H1 (cell line): ENCODE data around the gene IKZF2. TPM values are rescaled to one million over a fixed set of nuclear protein-coding genes. Genes with fewer than 3 reads are reported as not detected.

ENCODE experiments used
- CTCF ChIA-PET: fragments of 300-600 bp; sonication (Branson Sonifier 250); formaldehyde crosslinking; loops from one replicate; lab custom pipeline; 2021; ENCODE audit not compliant: partially characterized antibody; lab: Charles Lee
- POLR2A ChIA-PET: fragments of 300-600 bp; sonication (Branson Sonifier 250); formaldehyde crosslinking; loops from one replicate; lab custom pipeline; 2021; ENCODE audit warnings: inconsistent platforms; ENCODE audit not compliant: partially characterized antibody; lab: Charles Lee
- DNase-seq, 2 experiments: peaks; one replicate each; pipeline versions ENCODE4 v3.0.0 to v3.0.0-alpha.2; 2010 to 2022; ENCODE audit warnings: low spot score in 2 of 2, low read depth in 1 of 2, mixed read lengths in 1 of 2
- FAIRE-seq: peaks from 2 replicates; lab custom pipeline; 2011; peaks lifted over from hg19 to GRCh38; lab: Jason Lieb, UNC
- H2AFZ ChIP-seq: 2 replicates; pipeline ENCODE4 v1.8.1; 2012; ENCODE audit warnings: low read length, inconsistent platforms
- H2AK5ac ChIP-seq: 2 replicates; pipeline ENCODE4 v1.6.1; 2013; ENCODE audit warnings: low read depth, low read length
- H2BK120ac ChIP-seq: replicated peaks from 2 replicates; pipeline ENCODE3; 2013; ENCODE audit warnings: low read depth, low read length, inconsistent platforms
- H2BK12ac ChIP-seq: 2 replicates; pipeline ENCODE4 v1.6.1; 2013; ENCODE audit warnings: low read depth, low read length
- H2BK15ac ChIP-seq: 2 replicates; pipeline ENCODE4 v1.6.1; 2013; ENCODE audit warnings: low read length
- H2BK20ac ChIP-seq: 2 replicates; pipeline ENCODE4 v1.6.1; 2013; ENCODE audit warnings: low read length
- H2BK5ac ChIP-seq: 2 replicates; pipeline ENCODE4 v1.6.1; 2013; ENCODE audit warnings: low read depth, low read length
- H3K14ac ChIP-seq: 2 replicates; pipeline ENCODE4 v1.6.1; 2013; ENCODE audit warnings: inconsistent platforms; ENCODE audit not compliant: insufficient read length
- H3K18ac ChIP-seq: 2 replicates; pipeline ENCODE4 v1.6.1; 2013; ENCODE audit warnings: low read length; ENCODE audit errors: extremely low read depth
- H3K23ac ChIP-seq: 2 replicates; pipeline ENCODE4 v1.6.1; 2013; ENCODE audit warnings: inconsistent platforms; ENCODE audit not compliant: insufficient read length
- H3K23me2 ChIP-seq: 2 replicates; pipeline ENCODE4 v1.6.1; 2013; ENCODE audit warnings: low read depth, low read length
- H3K27ac ChIP-seq: 2 replicates; pipeline ENCODE4 v1.6.1; 2011; ENCODE audit warnings: low read depth, low read length, inconsistent platforms
- H3K27me3 ChIP-seq, 4 experiments: replicated peaks in 1 of 4; 1 replicate in 1 of 4; 2 replicates in 3 of 4; pipeline versions ENCODE4 v1.6.1 to v1.8.1; 2011 to 2013; ENCODE audit warnings: low read length in 3 of 4, mild to moderate bottlenecking in 3 of 4, inconsistent platforms in 2 of 4, mixed read lengths in 2 of 4, moderate library complexity in 1 of 4; ENCODE audit not compliant: control insufficient read depth in 3 of 4, insufficient read depth in 3 of 4; ENCODE audit errors: extremely low read depth in 1 of 4
- H3K36me3 ChIP-seq, 4 experiments: 2 replicates each; pipeline versions ENCODE4 v1.6.1 to v1.8.1; 2011 to 2013; ENCODE audit warnings: mild to moderate bottlenecking in 4 of 4, low read length in 3 of 4, moderate library complexity in 2 of 4, control low read depth in 1 of 4, inconsistent platforms in 1 of 4; ENCODE audit not compliant: insufficient read depth in 4 of 4, control insufficient read depth in 2 of 4
- H3K4ac ChIP-seq: replicated peaks from 2 replicates; pipeline ENCODE3; 2013; ENCODE audit warnings: low read length, low read depth, mixed read lengths, inconsistent platforms; ENCODE audit not compliant: insufficient read length
- H3K4me1 ChIP-seq, 4 experiments: replicated peaks in 1 of 4; 1 replicate in 1 of 4; 2 replicates in 3 of 4; pipeline versions ENCODE4 v1.6.1 to v1.8.1; 2011 to 2013; ENCODE audit warnings: low read length in 3 of 4, inconsistent platforms in 2 of 4, mixed read lengths in 1 of 4; ENCODE audit not compliant: insufficient read depth in 4 of 4, control insufficient read depth in 3 of 4
- H3K4me2 ChIP-seq, 2 experiments: 2 replicates each; pipeline versions ENCODE4 v1.6.1 to v1.8.1; 2011 to 2013; ENCODE audit warnings: low read depth in 2 of 2, low read length in 2 of 2, control low read depth in 1 of 2, inconsistent platforms in 1 of 2, mild to moderate bottlenecking in 1 of 2; ENCODE audit not compliant: insufficient read depth in 1 of 2
- H3K4me3 ChIP-seq, 4 experiments: fragments of 200-600, 300-600 bp in 1 of 4; sonication (generic), shearing (Covaris generic), sonication (Bioruptor Twin) in 1 of 4; 2 replicates each; pipeline versions ENCODE4 v1.5.1 to v1.8.1; 2011 to 2016; ENCODE audit warnings: low read length in 4 of 4, low read depth in 3 of 4, control low read depth in 2 of 4, inconsistent platforms in 2 of 4, mild to moderate bottlenecking in 2 of 4, mixed read lengths in 1 of 4, moderate library complexity in 1 of 4; ENCODE audit not compliant: insufficient read depth in 2 of 4; ENCODE audit errors: extremely low read depth in 1 of 4
- H3K56ac ChIP-seq: replicated peaks from 2 replicates; pipeline ENCODE3; 2013; ENCODE audit warnings: low read depth, mild to moderate bottlenecking, mixed read lengths, low read length, inconsistent platforms; ENCODE audit not compliant: insufficient read length
- H3K79me1 ChIP-seq: 2 replicates; pipeline ENCODE4 v1.6.1; 2013; ENCODE audit warnings: low read depth, low read length, control low read depth
- H3K79me2 ChIP-seq, 2 experiments: 2 replicates each; pipeline versions ENCODE4 v1.6.1 to v1.8.1; 2012 to 2013; ENCODE audit warnings: low read length in 2 of 2, mild to moderate bottlenecking in 2 of 2, inconsistent platforms in 1 of 2; ENCODE audit not compliant: insufficient read depth in 2 of 2, control insufficient read depth in 1 of 2
- H3K9ac ChIP-seq, 4 experiments: replicated peaks in 1 of 4; 1 replicate in 1 of 4; 2 replicates in 3 of 4; pipeline versions ENCODE4 v1.6.1 to v1.8.1; 2011 to 2013; ENCODE audit warnings: low read depth in 3 of 4, low read length in 3 of 4, control low read depth in 2 of 4, mild to moderate bottlenecking in 2 of 4, moderate library complexity in 2 of 4, inconsistent platforms in 1 of 4; ENCODE audit errors: extremely low read depth in 1 of 4
- H3K9me3 ChIP-seq, 2 experiments: 2 replicates each; pipeline versions ENCODE4 v1.6.1 to v1.8.1; 2012 to 2013; ENCODE audit warnings: mild to moderate bottlenecking in 2 of 2, moderate library complexity in 2 of 2, control low read depth in 1 of 2, inconsistent platforms in 1 of 2, low read depth in 1 of 2, low read length in 1 of 2, mixed read lengths in 1 of 2; ENCODE audit not compliant: insufficient read depth in 2 of 2
- H4K20me1 ChIP-seq, 2 experiments: replicated peaks in 1 of 2; 2 replicates each; pipeline versions ENCODE3 to v1.8.1; 2011 to 2013; ENCODE audit warnings: inconsistent platforms in 2 of 2, low read length in 2 of 2, mild to moderate bottlenecking in 1 of 2; ENCODE audit not compliant: insufficient read depth in 2 of 2, control insufficient read depth in 1 of 2
- H4K5ac ChIP-seq: 2 replicates; pipeline ENCODE4 v1.6.1; 2013; ENCODE audit warnings: low read length, low read depth, mixed read lengths, inconsistent platforms; ENCODE audit not compliant: insufficient read length
- H4K8ac ChIP-seq: 2 replicates; pipeline ENCODE4 v1.8.0; 2013; ENCODE audit warnings: mild to moderate bottlenecking, moderate library complexity, low read length, inconsistent platforms; ENCODE audit not compliant: insufficient read depth; ENCODE audit errors: extremely low read depth
- H4K91ac ChIP-seq: replicated peaks from 2 replicates; pipeline ENCODE3; 2013; ENCODE audit warnings: low read length, mixed read lengths, inconsistent platforms; ENCODE audit not compliant: insufficient read length
- BCL11A ChIP-seq, 2 experiments: IDR thresholded peaks; one replicate each; pipeline ENCODE4 v1.6.1; 2011; ENCODE audit warnings: low read depth in 2 of 2, low read length in 2 of 2, mild to moderate bottlenecking in 2 of 2
- CBX5 ChIP-seq: fragments of 300-800, 300-1000 bp; sonication (generic); IDR thresholded peaks from 2 replicates; pipeline ENCODE4 v1.7.1; 2016; ENCODE audit warnings: antibody characterized with exemption, low read length, low read depth
- CEBPB ChIP-seq: IDR thresholded peaks from 2 replicates; pipeline ENCODE4 v1.6.1; 2012; ENCODE audit warnings: low read depth, low read length
- CREB1 ChIP-seq: IDR thresholded peaks from 2 replicates; pipeline ENCODE4 v1.6.1; 2012; ENCODE audit warnings: inconsistent platforms
- FOSL1 ChIP-seq: IDR thresholded peaks from 2 replicates; pipeline ENCODE4 v1.6.1; 2011; ENCODE audit warnings: mild to moderate bottlenecking, low read depth, low read length, moderate library complexity; ENCODE audit not compliant: insufficient read depth
- JUN ChIP-seq: IDR thresholded peaks from 2 replicates; pipeline ENCODE4 v1.6.1; 2011; ENCODE audit warnings: low read depth, mild to moderate bottlenecking, improper control_type of control experiment, low read length
- NANOG ChIP-seq: IDR thresholded peaks from 2 replicates; pipeline ENCODE4 v1.6.1; 2011; ENCODE audit warnings: low read length, low read depth, mild to moderate bottlenecking, inconsistent platforms; ENCODE audit not compliant: insufficient read depth, poor library complexity, severe bottlenecking
- RAD21 ChIP-seq, 2 experiments: IDR thresholded peaks in 1 of 2; conservative IDR thresholded peaks in 1 of 2; 2 replicates each; pipeline ENCODE4 v1.6.1; 2011; ENCODE audit warnings: low read depth in 2 of 2, low read length in 2 of 2, improper control_type of control experiment in 1 of 2, inconsistent platforms in 1 of 2, mild to moderate bottlenecking in 1 of 2, moderate library complexity in 1 of 2
- SAP30 ChIP-seq: fragments of 300-600 bp; sonication (generic); IDR thresholded peaks from 2 replicates; pipeline ENCODE4 v1.7.1; 2012; ENCODE audit warnings: low read length, moderate library complexity, mild to moderate bottlenecking, inconsistent platforms; ENCODE audit not compliant: insufficient read depth, insufficient replicate concordance
- SUZ12 ChIP-seq: fragments of 200-600 bp; sonication (generic); IDR thresholded peaks from 2 replicates; pipeline ENCODE4 v1.6.1; 2012; ENCODE audit warnings: mild to moderate bottlenecking, inconsistent platforms, low read length, moderate library complexity, mixed read lengths
- TAF7 ChIP-seq: optimal IDR thresholded peaks from 2 replicates; pipeline ENCODE3; 2011; ENCODE audit warnings: low read depth, mild to moderate bottlenecking, inconsistent platforms, low read length, moderate library complexity, borderline replicate concordance
- WGBS, 2 experiments: shearing (Covaris generic) in 1 of 2; methylation state at CpG; one replicate each; pipeline versions ENCODE4 v1.1.6 to v1.1.7; 2013 to 2015; ENCODE audit warnings: low lambda C conversion rate in 2 of 2, mixed read lengths in 2 of 2, inconsistent platforms in 1 of 2, low coverage in 1 of 2, missing lambda C conversion rate in 1 of 2; ENCODE audit not compliant: insufficient replicate concordance in 2 of 2, insufficient coverage in 1 of 2, insufficient read length in 1 of 2; ENCODE audit errors: extremely low coverage in 1 of 2, missing lambda C conversion rate in 1 of 2; 5-methylcytosine and 5-hydroxymethylcytosine counted together
- polyA plus RNA-seq, 7 experiments: library from polyadenylated mRNA; depleted of rRNA in 3 of 7; stranded (reverse) in 5 of 7; unstranded in 2 of 7; fragments of >200 nt in 5 of 7; fragments of 200-250 nt in 2 of 7; gene quantifications; 1 replicate in 5 of 7; 2 replicates in 1 of 7; 4 replicates in 1 of 7; pipeline versions ENCODE4 v1.2.1 to v1.2.3, GENCODE V29; 2011 to 2013; ENCODE audit warnings: missing spikeins in 2 of 7, mixed read lengths in 2 of 7
- total RNA-seq: library from RNA; stranded (reverse); fragmentation: NEBNext Ultra II Directional; extraction: Animal tissue kit (Norgen Biotek cat#: 25700); gene quantifications from 2 replicates; pipeline ENCODE4 v1.2.1, GENCODE V29; 2021

IKZF2 gene
- total and polyA plus RNA-seq, 2 of the 8 experiments (the other 6 are each of a cell fraction or from before 2014, with no cell fraction given): 1.7 to 4.4 TPM

- H2BK5ac ChIP-seq: no peak overlapping the region
- H3K9me3 ChIP-seq: no peaks in the 10 kb centered on the region
- H3K14ac ChIP-seq: no peak overlapping the region
- H2AK5ac ChIP-seq: no peak overlapping the region
- no peaks in the 10 kb centered on the region for H3K79me2 ChIP-seq
- peaks cover 0 to 4% (median 2%) of the 10 kb centered on the region in 4 experiments; a peak in 5 of 7 replicates for H3K4me1 ChIP-seq
- no peak overlapping the region for H2AFZ ChIP-seq
- H3K27me3 ChIP-seq: no peaks in the 10 kb centered on the region
- no peak overlapping the region for H3K4me3 ChIP-seq
- H4K20me1 ChIP-seq: no peaks in the 10 kb centered on the region
- H4K91ac ChIP-seq: no peak overlapping the region
- no peak overlapping the region for H3K9ac ChIP-seq
- no peak overlapping the region for H3K4ac ChIP-seq
- H3K79me1 ChIP-seq: no peaks in the 10 kb centered on the region
- no peak overlapping the region for H3K23ac ChIP-seq
- no peak overlapping the region for H3K4me2 ChIP-seq
- H3K27ac ChIP-seq: no peak overlapping the region
- H3K36me3 ChIP-seq: no peaks in the 10 kb centered on the region
- H4K8ac ChIP-seq: no peak overlapping the region
- no peak overlapping the region for H2BK120ac ChIP-seq
- no peak overlapping the region for H4K5ac ChIP-seq
- DNase-seq (no peak), FAIRE-seq (no peak)
- H3K56ac ChIP-seq: no peak overlapping the region
- H3K23me2 ChIP-seq: no peaks in the 10 kb centered on the region
- WGBS, 2 experiments: 83% methylated on average over 3 of the region's 3 CpGs; no CpG with 5 or more reads in 1 of the 2 experiments
- H2BK20ac ChIP-seq: no peak overlapping the region
- no peak overlapping the region for H2BK15ac ChIP-seq
- ChIA-PET POLR2A (no interaction called here), CTCF (no interaction called here)
- H2BK12ac ChIP-seq: no peak overlapping the region
- no peak overlapping the region for H3K18ac ChIP-seq
- no peak for TF ChIP-seq CEBPB
- TF ChIP-seq SUZ12: no peak
- no peak for TF ChIP-seq RAD21 (IDR thresholded peaks at IDR 0.05 in 1 of 2, conservative IDR thresholded peaks at IDR 0.05 in 1 of 2; ENCODE audit: low read depth in 2 of 2, low read length in 2 of 2)
- TF ChIP-seq NANOG: no peak
- TF ChIP-seq SAP30: no peak
- no peak for TF ChIP-seq CREB1
- no peak for TF ChIP-seq JUN
- TF ChIP-seq BCL11A (IDR thresholded peaks at IDR 0.05; ENCODE audit: low read depth in 2 of 2, low read length in 2 of 2): no peak
- no peak for TF ChIP-seq FOSL1
- TF ChIP-seq TAF7: no peak
- no peak for TF ChIP-seq CBX5
These were observed 60.6 kb downstream of the IKZF2 start for GRCh38 chr2:213090772-213091171.
